Activated CD8-positive, alpha-beta memory T cell treated with anti-CD3 and anti-CD28 coated beads, Interleukin-2, amount 50 U/mL, for 1 hour (primary cell): Measurements from ENCODE around the gene CRTAP.
"Not testable (repeated sequence)": the region's sequence is repeated elsewhere in the genome, so short reads cannot be mapped to it uniquely, and the experiment has no call there.

Experiments
- DNase-seq: peaks from one replicate; pipeline ENCODE4 v3.0.0-alpha.2; 2020; ENCODE audit errors: extremely low read depth

The CRTAP gene

GRCh38 chr3:33141006-33141405, 27.2 kb downstream of the CRTAP start:
- DNase-seq: no peak

- no peak for DNase-seq
Measured at GRCh38 chr3:33144433-33144832, 30.6 kb downstream of the CRTAP start.

GRCh38 chr3:33145221-33145900, 31.5 kb downstream of the CRTAP start:
- no peak for DNase-seq

GRCh38 chr3:33145901-33146580, 32.2 kb downstream of the CRTAP start:
- no peak for DNase-seq

- no peak for DNase-seq
Measured at GRCh38 chr3:33146791-33147445, 33.1 kb downstream of the CRTAP start.

- DNase-seq: no peak
Measured at GRCh38 chr3:33149342-33149741, 35.5 kb downstream of the CRTAP start.

GRCh38 chr3:33152363-33153360, 38.8 kb downstream of the CRTAP start:
- DNase-seq: no peak

GRCh38 chr3:33153782-33154181, 40.0 kb downstream of the CRTAP start:
- no peak for DNase-seq

- DNase-seq: no peak
Measured at GRCh38 chr3:33155301-33155700, 41.5 kb downstream of the CRTAP start.

GRCh38 chr3:33159234-33159633, 45.4 kb downstream of the CRTAP start:
- DNase-seq: no peak

- DNase-seq: no peak
Measured at GRCh38 chr3:33159981-33160380, 46.2 kb downstream of the CRTAP start.

- DNase-seq: not testable (repeated sequence)
Measured at GRCh38 chr3:33162621-33163020, 48.8 kb downstream of the CRTAP start.

GRCh38 chr3:33165372-33165771, 51.6 kb downstream of the CRTAP start:
- no peak for DNase-seq

GRCh38 chr3:33166095-33166494, 52.3 kb downstream of the CRTAP start:
- no peak for DNase-seq

- DNase-seq: no peak
Measured at GRCh38 chr3:33167284-33167683, 53.5 kb downstream of the CRTAP start.

GRCh38 chr3:33167716-33168336, 54.0 kb downstream of the CRTAP start:
- DNase-seq: no peak

GRCh38 chr3:33170531-33170930, 56.7 kb downstream of the CRTAP start:
- no peak for DNase-seq

GRCh38 chr3:33171580-33171979, 57.8 kb downstream of the CRTAP start:
- DNase-seq: no peak

GRCh38 chr3:33173103-33173502, 59.3 kb downstream of the CRTAP start:
- DNase-seq: no peak

GRCh38 chr3:33173672-33174071, 59.9 kb downstream of the CRTAP start:
- DNase-seq: no peak

- no peak for DNase-seq
Measured at GRCh38 chr3:33174095-33174494, 60.3 kb downstream of the CRTAP start.
